SK-N-SH treated with all-trans-retinoic acid at 6 μM for 48 hours (cell line): ENCODE measurements around the gene SLC45A3.

Experiments
- ATAC-seq: fragments of 200-7000 bp; cut with Tn5 transposase; 3 replicates; pipeline ENCODE4 v1.9.1; 2020; ENCODE audit warnings: mild to moderate bottlenecking, moderate library complexity
- ARNTL ChIP-seq: fragments of 450-650 bp; formaldehyde crosslinking; IDR thresholded peaks from 2 replicates; pipeline ENCODE4 v1.5.0; 2020; ENCODE audit warnings: low read depth, mild to moderate bottlenecking, moderate library complexity, borderline replicate concordance
- BACH2 ChIP-seq: fragments of 250-450 bp; sonication (Bioruptor Pico); IDR thresholded peaks from 2 replicates; pipeline ENCODE4 v1.9.0; 2021; ENCODE audit warnings: mild to moderate bottlenecking, borderline replicate concordance
- CREB5 ChIP-seq: fragments of 250-450 bp; sonication (Bioruptor Pico); IDR thresholded peaks from 2 replicates; pipeline ENCODE4 v1.5.1; 2020; ENCODE audit warnings: low read depth, mild to moderate bottlenecking, moderate library complexity
- CSDC2 ChIP-seq: fragments of 250-450 bp; sonication (Bioruptor Pico); IDR thresholded peaks from 2 replicates; pipeline ENCODE4 v1.5.0; 2020; ENCODE audit warnings: mild to moderate bottlenecking, moderate library complexity
- GLIS3 ChIP-seq: fragments of 250-450 bp; sonication (Bioruptor Pico); IDR thresholded peaks from 2 replicates; pipeline ENCODE4 v1.5.0; 2020; ENCODE audit warnings: mild to moderate bottlenecking, moderate library complexity
- ISL1 ChIP-seq: fragments of 250-450 bp; sonication (Bioruptor Pico); IDR thresholded peaks from 2 replicates; pipeline ENCODE4 v2.1.2; 2022; ENCODE audit warnings: mild to moderate bottlenecking, moderate library complexity
- OSR1 ChIP-seq: fragments of 250-450 bp; sonication (Bioruptor Pico); IDR thresholded peaks from 2 replicates; pipeline ENCODE4 v1.8.0; 2022; ENCODE audit warnings: moderate library complexity, mild to moderate bottlenecking, inconsistent platforms
- PATZ1 ChIP-seq: fragments of 250-450 bp; sonication (Bioruptor Pico); IDR thresholded peaks from 2 replicates; pipeline ENCODE4 v1.8.0; 2020; ENCODE audit warnings: mild to moderate bottlenecking, moderate library complexity, borderline replicate concordance
- POU6F1 ChIP-seq: fragments of 250-450 bp; sonication (Bioruptor Pico); IDR thresholded peaks from 2 replicates; pipeline ENCODE4 v1.8.0; 2021; ENCODE audit warnings: low read depth, mild to moderate bottlenecking, moderate library complexity, borderline replicate concordance
- PPARA ChIP-seq: fragments of 250-450 bp; sonication (Bioruptor Pico); IDR thresholded peaks from 2 replicates; pipeline ENCODE4 v1.5.0; 2020; ENCODE audit warnings: mild to moderate bottlenecking, borderline replicate concordance
- RARB ChIP-seq: fragments of 250-450 bp; sonication (Bioruptor Pico); IDR thresholded peaks from 2 replicates; pipeline ENCODE4 v1.8.0; 2021; ENCODE audit warnings: mild to moderate bottlenecking, moderate library complexity
- SNAI2 ChIP-seq: fragments of 250-450 bp; sonication (Bioruptor Pico); IDR thresholded peaks from 2 replicates; pipeline ENCODE4 v1.5.0; 2020; ENCODE audit warnings: mild to moderate bottlenecking, moderate library complexity
- TCF4 ChIP-seq: fragments of 250-450 bp; sonication (Bioruptor Pico); IDR thresholded peaks from 2 replicates; pipeline ENCODE4 v1.8.0; 2021; ENCODE audit warnings: mild to moderate bottlenecking, moderate library complexity, borderline replicate concordance
- TOX ChIP-seq: fragments of 250-450 bp; sonication (Bioruptor Pico); IDR thresholded peaks from 2 replicates; pipeline ENCODE4 v1.8.0; 2021; ENCODE audit warnings: mild to moderate bottlenecking, moderate library complexity, borderline replicate concordance
- TSHZ2 ChIP-seq: fragments of 250-450 bp; sonication (Bioruptor Pico); IDR thresholded peaks from 2 replicates; pipeline ENCODE4 v1.5.0; 2020; ENCODE audit warnings: mild to moderate bottlenecking, moderate library complexity
- ZC3H10 ChIP-seq: fragments of 250-450 bp; sonication (Bioruptor Pico); IDR thresholded peaks from 2 replicates; pipeline ENCODE4 v1.5.1; 2021; ENCODE audit warnings: mild to moderate bottlenecking, moderate library complexity
- ZFP3 ChIP-seq: fragments of 250-450 bp; sonication (Bioruptor Pico); IDR thresholded peaks from 2 replicates; pipeline ENCODE4 v1.5.0; 2020; ENCODE audit warnings: mild to moderate bottlenecking, moderate library complexity
- ZFP30 ChIP-seq: fragments of 450-650 bp; formaldehyde crosslinking; IDR thresholded peaks from 2 replicates; pipeline ENCODE4 v1.5.0; 2022; ENCODE audit warnings: mild to moderate bottlenecking, moderate library complexity
- ZNF565 ChIP-seq: fragments of 450-650 bp; formaldehyde crosslinking; conservative IDR thresholded peaks from 2 replicates; pipeline ENCODE4 v1.5.0; 2020; ENCODE audit warnings: low read depth, mild to moderate bottlenecking, moderate library complexity
- ZNF70 ChIP-seq: fragments of 450-650 bp; formaldehyde crosslinking; IDR thresholded peaks from 2 replicates; pipeline ENCODE4 v1.5.0; 2020; ENCODE audit warnings: mild to moderate bottlenecking, moderate library complexity

The SLC45A3 gene

GRCh38 chr1:205626216-205626615, 54.1 kb downstream of the SLC45A3 start:
- no peak for TF ChIP-seq SNAI2 (CRISPR knock-in tag)
- no peak for TF ChIP-seq OSR1 (CRISPR knock-in tag)
- no peak for TF ChIP-seq ZFP30 (CRISPR knock-in tag)
- TF ChIP-seq ZNF565 (CRISPR knock-in tag), result no peak
- no peak for TF ChIP-seq ARNTL
- TF ChIP-seq PPARA (CRISPR knock-in tag), result no peak
- no peak for ATAC-seq

- ATAC-seq, result no peak
- no peak for TF ChIP-seq ARNTL
- no peak for TF ChIP-seq ZFP3 (CRISPR knock-in tag)
- TF ChIP-seq ISL1 (CRISPR knock-in tag), result no peak
- no peak for TF ChIP-seq GLIS3
- no peak for TF ChIP-seq TCF4 (CRISPR knock-in tag)
- no peak for TF ChIP-seq TOX (CRISPR knock-in tag)
- TF ChIP-seq PATZ1 (CRISPR knock-in tag), result no peak
- TF ChIP-seq, all 23 proteins: peak for 0
Observed at GRCh38 chr1:205623646-205624045, 56.7 kb downstream of the SLC45A3 start.

GRCh38 chr1:205620269-205620668, 60.0 kb downstream of the SLC45A3 start:
- ATAC-seq, result no peak
- TF ChIP-seq ZNF565 (CRISPR knock-in tag) (no peak), RARB (CRISPR knock-in tag) (no peak), ZC3H10 (CRISPR knock-in tag) (no peak), SNAI2 (CRISPR knock-in tag) (no peak), ISL1 (CRISPR knock-in tag) (no peak), ZNF70 (CRISPR knock-in tag) (no peak)
- TF ChIP-seq, all 23 proteins: peak for 0

GRCh38 chr1:205619376-205619775, 60.9 kb downstream of the SLC45A3 start:
- TF ChIP-seq ISL1 (CRISPR knock-in tag), result no peak
- no peak for ATAC-seq

- no peak for TF ChIP-seq BACH2 (CRISPR knock-in tag)
- TF ChIP-seq POU6F1 (CRISPR knock-in tag), result no peak
- TF ChIP-seq ZFP3 (CRISPR knock-in tag), result no peak
- no peak for TF ChIP-seq SNAI2 (CRISPR knock-in tag)
- no peak for TF ChIP-seq PATZ1 (CRISPR knock-in tag)
- ATAC-seq, result no peak
Observed at GRCh38 chr1:205616563-205617293, 63.6 kb downstream of the SLC45A3 start.

GRCh38 chr1:205615789-205616188, 64.5 kb downstream of the SLC45A3 start:
- ATAC-seq, result no peak
- TF ChIP-seq ARNTL (no peak), SNAI2 (CRISPR knock-in tag) (no peak), PPARA (CRISPR knock-in tag) (no peak), OSR1 (CRISPR knock-in tag) (no peak), GLIS3 (no peak), ZFP3 (CRISPR knock-in tag) (no peak), ZFP30 (CRISPR knock-in tag) (no peak), TCF4 (CRISPR knock-in tag) (no peak), BACH2 (CRISPR knock-in tag) (no peak), CREB5 (CRISPR knock-in tag) (no peak), CSDC2 (no peak), ISL1 (CRISPR knock-in tag) (no peak), ZNF565 (CRISPR knock-in tag) (no peak), TSHZ2 (CRISPR knock-in tag) (no peak), TOX (CRISPR knock-in tag) (no peak), RARB (CRISPR knock-in tag) (no peak)
